ENCODE measurements around the gene FRMD4A. TPM values are rescaled to one million over a fixed set of nuclear protein-coding genes. Genes with fewer than 3 reads are reported as not detected.

The FRMD4A gene
- total and polyA plus RNA-seq, 10 of the 15 experiments (the other 5 are each of a cell fraction or from before 2014, with no cell fraction given) = 17.8 to 75.2 (median 39.1) TPM

DNA sequence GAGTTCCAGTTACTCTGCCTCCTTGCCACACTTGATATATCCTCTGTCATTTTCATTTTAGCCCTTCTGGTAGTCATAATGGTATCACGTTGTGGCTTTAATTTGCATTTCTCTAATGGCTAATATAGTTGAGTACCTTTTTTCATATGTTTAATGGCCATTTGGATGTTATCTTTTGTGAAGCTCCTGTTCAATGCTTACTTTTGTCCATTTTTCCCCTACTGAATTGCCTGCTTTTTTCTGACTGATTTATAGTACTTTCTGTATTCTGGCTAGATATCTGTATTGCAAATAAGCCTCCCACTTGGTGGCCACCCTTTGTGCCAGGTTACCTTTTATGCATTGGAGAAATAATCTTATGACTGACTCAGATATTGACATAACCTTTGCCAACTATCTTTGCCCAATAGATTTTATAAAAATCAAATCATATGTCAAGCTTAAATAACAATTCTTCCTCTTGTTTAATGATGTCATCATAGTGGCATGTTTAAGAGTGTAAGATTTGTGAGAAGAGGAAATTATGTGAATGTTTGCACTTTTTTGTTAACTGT lies 693.3 kb downstream of the FRMD4A start:
- Histone ChIP-seq H3K27me3 (replicated peaks in 1 of 2; ENCODE audit: control insufficient read depth in 2 of 2, insufficient read depth in 2 of 2, low read length in 1 of 2) (no peaks in the 10 kb centered on the region), H3K79me2 (ENCODE audit: control insufficient read depth, insufficient read depth, low read length) (no peaks in the 10 kb centered on the region), H3K27ac (ENCODE audit: control insufficient read depth, insufficient read depth) (no peak overlapping the region), H3K4me2 (ENCODE audit: control insufficient read depth, insufficient read depth) (no peak overlapping the region), H3K9ac (ENCODE audit: control insufficient read depth, insufficient read depth, low read length) (no peak overlapping the region), H3K9me3 (replicated peaks; ENCODE audit: control insufficient read depth, insufficient read depth, low read length) (no peaks in the 10 kb centered on the region; the same call in 2 of the 3 replicates), H4K20me1 (ENCODE audit: control insufficient read depth, insufficient read depth) (no peaks in the 10 kb centered on the region), H3K36me3 (ENCODE audit: control insufficient read depth in 2 of 2, insufficient read depth in 2 of 2, low read length in 1 of 2) (peaks cover 0 to 3% of the 10 kb centered on the region in 2 experiments; a peak in 1 of 4 replicates), H2AFZ (ENCODE audit: control insufficient read depth, low read depth, low read length) (no peak overlapping the region), H3K4me3 (no peak overlapping the region), H3K4me1 (ENCODE audit: control insufficient read depth, insufficient read depth, low read length) (no peaks in the 10 kb centered on the region)
- TF ChIP-seq POU2F2 (IDR thresholded peaks at IDR 0.05; ENCODE audit: borderline replicate concordance, low read depth, low read length) (peak; percentile 62; the same call in 1 of the 3 replicates), ATF7 (IDR thresholded peaks at IDR 0.05; ENCODE audit: low read depth) (peak; percentile 45; the same call in 1 of the 2 replicates), RUNX3 (IDR thresholded peaks at IDR 0.05; ENCODE audit: low read length) (peak; percentile 62), CREB1 (IDR thresholded peaks at IDR 0.05; ENCODE audit: low read depth) (no peak), MLLT1 (IDR thresholded peaks at IDR 0.05) (no peak), IRF4 (IDR thresholded peaks at IDR 0.05; ENCODE audit: low read depth, low read length) (peak; percentile 61; the same call in 1 of the 2 replicates), JUNB (IDR thresholded peaks at IDR 0.05) (0 out of 2 replicates have a peak, but pooled peaks have one; percentile 17)
- TF ChIP-seq, protein P1, sequence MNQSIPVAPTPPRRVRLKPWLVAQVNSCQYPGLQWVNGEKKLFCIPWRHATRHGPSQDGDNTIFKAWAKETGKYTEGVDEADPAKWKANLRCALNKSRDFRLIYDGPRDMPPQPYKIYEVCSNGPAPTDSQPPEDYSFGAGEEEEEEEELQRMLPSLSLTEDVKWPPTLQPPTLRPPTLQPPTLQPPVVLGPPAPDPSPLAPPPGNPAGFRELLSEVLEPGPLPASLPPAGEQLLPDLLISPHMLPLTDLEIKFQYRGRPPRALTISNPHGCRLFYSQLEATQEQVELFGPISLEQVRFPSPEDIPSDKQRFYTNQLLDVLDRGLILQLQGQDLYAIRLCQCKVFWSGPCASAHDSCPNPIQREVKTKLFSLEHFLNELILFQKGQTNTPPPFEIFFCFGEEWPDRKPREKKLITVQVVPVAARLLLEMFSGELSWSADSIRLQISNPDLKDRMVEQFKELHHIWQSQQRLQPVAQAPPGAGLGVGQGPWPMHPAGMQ (IDR thresholded peaks at IDR 0.05; ENCODE audit: borderline replicate concordance) = no peak
- TF ChIP-seq, protein P2, sequence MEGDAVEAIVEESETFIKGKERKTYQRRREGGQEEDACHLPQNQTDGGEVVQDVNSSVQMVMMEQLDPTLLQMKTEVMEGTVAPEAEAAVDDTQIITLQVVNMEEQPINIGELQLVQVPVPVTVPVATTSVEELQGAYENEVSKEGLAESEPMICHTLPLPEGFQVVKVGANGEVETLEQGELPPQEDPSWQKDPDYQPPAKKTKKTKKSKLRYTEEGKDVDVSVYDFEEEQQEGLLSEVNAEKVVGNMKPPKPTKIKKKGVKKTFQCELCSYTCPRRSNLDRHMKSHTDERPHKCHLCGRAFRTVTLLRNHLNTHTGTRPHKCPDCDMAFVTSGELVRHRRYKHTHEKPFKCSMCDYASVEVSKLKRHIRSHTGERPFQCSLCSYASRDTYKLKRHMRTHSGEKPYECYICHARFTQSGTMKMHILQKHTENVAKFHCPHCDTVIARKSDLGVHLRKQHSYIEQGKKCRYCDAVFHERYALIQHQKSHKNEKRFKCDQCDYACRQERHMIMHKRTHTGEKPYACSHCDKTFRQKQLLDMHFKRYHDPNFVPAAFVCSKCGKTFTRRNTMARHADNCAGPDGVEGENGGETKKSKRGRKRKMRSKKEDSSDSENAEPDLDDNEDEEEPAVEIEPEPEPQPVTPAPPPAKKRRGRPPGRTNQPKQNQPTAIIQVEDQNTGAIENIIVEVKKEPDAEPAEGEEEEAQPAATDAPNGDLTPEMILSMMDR (IDR thresholded peaks at IDR 0.05 in 2 of 3, conservative IDR thresholded peaks at IDR 0.05 in 1 of 3; ENCODE audit: control insufficient read depth in 2 of 3, extremely low read depth in 1 of 3, insufficient read depth in 1 of 3, low read depth in 3 of 3, low read length in 3 of 3) = no peak
- ChIA-PET POLR2A (interaction anchor here (0.7 to 1.1 kb wide), 2 partner anchors 12 to 498 kb away, joined by 3 to 4 read pairs; no protein-coding TSS in a partner anchor), CTCF (interaction anchor here (0.6 kb wide), 1 partner anchor 1334 kb away, joined by 3 read pairs; no protein-coding TSS in a partner anchor), SMC1A (ENCODE audit: uncharacterized antibody, unreplicated experiment) (interaction anchor here (0.5 to 0.6 kb wide), 2 partner anchors 98 to 401 kb away, joined by 3 read pairs; no protein-coding TSS in a partner anchor), RAD21 (ENCODE audit: unreplicated experiment) (no interaction called here)
- ATAC-seq (peak; percentile 73), DNase-seq (ENCODE audit: low read depth, low spot score) (no peak), FAIRE-seq (no peak)
- in situ Hi-C loops (cut with MboI) = no loop called here
- BruUV-seq (replicated peaks) = no TSS peak
- intact Hi-C loops (cut with micrococcal nuclease; ENCODE audit: unreplicated experiment) = no loop called here
- 0% methylated on average over 1 of the region's 1 CpG for WGBS (ENCODE audit: insufficient coverage, insufficient replicate concordance, low lambda C conversion rate, missing lambda C conversion rate)

All from GM12878 (cell line).